Astrocyte of the cerebellum (primary cell): ENCODE measurements around the gene HTD2.

ENCODE experiments used
- DNase-seq: peaks from one replicate; pipeline ENCODE4 v3.0.0-alpha.2; 2011; ENCODE audit warnings: low read depth
- H3K4me3 ChIP-seq: 2 replicates; pipeline ENCODE4 v1.5.1; 2011; ENCODE audit warnings: mild to moderate bottlenecking, low read depth, low read length, moderate library complexity
- in situ Hi-C: cut with HindIII; loops from 2 replicates; pipeline ENCODE4 v1.10.0; 2017; ENCODE audit warnings: low sequenced_read_pairs
- TF ChIP-seq, protein P1 (sequence below): IDR thresholded peaks from 2 replicates; pipeline ENCODE4 v1.5.1; 2012; ENCODE audit warnings: low read length, low read depth, moderate library complexity, mild to moderate bottlenecking; ENCODE audit errors: missing control alignments

The HTD2 gene

DNA sequence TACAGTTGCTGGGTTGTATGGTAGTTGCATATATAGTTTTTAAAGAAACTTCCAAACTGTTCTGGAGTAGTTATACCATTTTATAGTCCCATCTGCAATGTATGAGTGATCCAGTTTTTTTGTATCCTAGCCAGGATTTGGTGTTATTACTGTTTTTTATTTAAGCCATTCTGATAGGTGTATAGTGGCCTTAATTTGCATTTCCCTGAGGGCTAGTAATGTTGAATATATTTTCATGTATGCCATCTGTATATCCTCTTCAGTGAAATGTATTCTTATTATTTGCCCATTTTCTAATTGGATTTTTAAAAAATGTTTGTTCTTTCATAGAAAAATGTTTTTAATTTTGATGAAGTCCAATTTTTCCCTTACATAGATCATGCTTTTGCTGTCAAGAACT, 55.5 kb downstream of the HTD2 start:
- no peak for DNase-seq
- in situ Hi-C loops, result no loop called here
- TF ChIP-seq, protein P1, sequence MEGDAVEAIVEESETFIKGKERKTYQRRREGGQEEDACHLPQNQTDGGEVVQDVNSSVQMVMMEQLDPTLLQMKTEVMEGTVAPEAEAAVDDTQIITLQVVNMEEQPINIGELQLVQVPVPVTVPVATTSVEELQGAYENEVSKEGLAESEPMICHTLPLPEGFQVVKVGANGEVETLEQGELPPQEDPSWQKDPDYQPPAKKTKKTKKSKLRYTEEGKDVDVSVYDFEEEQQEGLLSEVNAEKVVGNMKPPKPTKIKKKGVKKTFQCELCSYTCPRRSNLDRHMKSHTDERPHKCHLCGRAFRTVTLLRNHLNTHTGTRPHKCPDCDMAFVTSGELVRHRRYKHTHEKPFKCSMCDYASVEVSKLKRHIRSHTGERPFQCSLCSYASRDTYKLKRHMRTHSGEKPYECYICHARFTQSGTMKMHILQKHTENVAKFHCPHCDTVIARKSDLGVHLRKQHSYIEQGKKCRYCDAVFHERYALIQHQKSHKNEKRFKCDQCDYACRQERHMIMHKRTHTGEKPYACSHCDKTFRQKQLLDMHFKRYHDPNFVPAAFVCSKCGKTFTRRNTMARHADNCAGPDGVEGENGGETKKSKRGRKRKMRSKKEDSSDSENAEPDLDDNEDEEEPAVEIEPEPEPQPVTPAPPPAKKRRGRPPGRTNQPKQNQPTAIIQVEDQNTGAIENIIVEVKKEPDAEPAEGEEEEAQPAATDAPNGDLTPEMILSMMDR, result no peak
- H3K4me3 ChIP-seq, result no peak overlapping the region

DNA sequence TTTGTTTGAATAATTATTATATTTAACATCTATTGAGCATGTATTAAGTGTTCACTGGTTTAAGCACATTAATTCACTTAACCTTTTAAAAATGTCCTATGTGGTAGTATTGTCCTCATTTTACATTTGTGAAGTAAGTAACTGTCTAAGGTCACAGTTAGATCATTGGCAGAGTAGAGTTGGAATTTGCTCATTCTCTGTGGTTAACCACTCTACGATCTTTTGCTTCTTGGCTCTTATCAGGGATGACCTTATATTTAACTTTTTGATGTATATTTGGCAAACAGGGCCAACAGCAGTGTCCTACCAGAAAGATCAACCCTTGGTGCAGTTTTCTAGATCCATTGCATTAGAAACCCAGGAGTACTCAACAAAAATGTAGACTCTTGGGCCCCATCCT, 60.4 kb downstream of the HTD2 start:
- TF ChIP-seq, protein P1, result no peak
- H3K4me3 ChIP-seq, result no peak overlapping the region
- DNase-seq, result no peak
- in situ Hi-C loops, result no loop called here

DNA sequence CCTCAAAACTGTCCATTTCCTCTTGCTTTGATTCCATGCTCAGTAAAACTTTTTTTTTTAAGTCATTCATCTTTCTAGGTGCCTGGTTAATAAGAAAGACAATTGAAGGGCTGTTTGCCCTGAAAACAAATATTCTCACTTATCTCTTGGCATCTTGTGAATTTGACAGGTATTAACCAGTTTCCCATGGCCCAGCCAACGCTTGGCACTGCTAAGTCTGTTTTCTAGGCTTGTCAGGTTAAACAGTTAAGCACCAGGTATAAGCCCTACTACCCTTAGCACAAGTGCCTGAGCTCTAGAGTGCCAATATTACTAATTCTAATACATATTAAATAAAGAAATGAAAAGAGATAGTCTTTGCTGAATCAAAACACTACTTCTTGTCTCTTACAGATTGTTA, 62.7 kb downstream of the HTD2 start:
- in situ Hi-C loops, result no loop called here
- TF ChIP-seq, protein P1, result no peak
- no peak overlapping the region for H3K4me3 ChIP-seq
- no peak for DNase-seq
